Gastrocnemius medialis (tissue), 4 donors: ENCODE measurements around the gene PDCD1LG2. TPM values are rescaled to one million over a fixed set of nuclear protein-coding genes. Genes with fewer than 3 reads are reported as not detected.

Source experiments
- ATAC-seq, 2 donors: fragments of 150-250 bp; one replicate each; pipeline ENCODE4 v1.9.1; 2016
- DNase-seq, 2 donors: peaks; one replicate each; pipeline ENCODE4 v3.0.0-alpha.2; 2019
- H3K27ac ChIP-seq, 4 donors: fragments of 200-600 bp; sonication (generic); 1 replicate in 1 of 4; 2 replicates in 3 of 4; pipeline ENCODE4 v1.5.1; 2016 to 2018; ENCODE audit warnings: mild to moderate bottlenecking in 2 of 4, moderate library complexity in 1 of 4
- H3K27me3 ChIP-seq, 3 donors: fragments of 200-600 bp; sonication (generic) in 2 of 3; 1 replicate in 1 of 3; 2 replicates in 2 of 3; pipeline versions ENCODE4 v1.5.1 to v1.6.0; 2016 to 2019; ENCODE audit warnings: mild to moderate bottlenecking in 1 of 3, moderate library complexity in 1 of 3
- H3K36me3 ChIP-seq, 2 donors: fragments of 200-600 bp; sonication (generic) in 1 of 2; one replicate each; pipeline ENCODE4 v1.5.1; 2017 to 2018
- H3K4me1 ChIP-seq, 2 donors: fragments of 200-600 bp; sonication (generic) in 1 of 2; one replicate each; pipeline ENCODE4 v1.5.1; 2016 to 2017; ENCODE audit warnings: mild to moderate bottlenecking in 2 of 2
- H3K4me3 ChIP-seq, 4 donors: fragments of 200-600 bp; sonication (generic) in 3 of 4; 1 replicate in 1 of 4; 2 replicates in 3 of 4; pipeline ENCODE4 v1.5.1; 2016 to 2019; ENCODE audit warnings: mild to moderate bottlenecking in 2 of 4
- H3K9me3 ChIP-seq, 3 donors: fragments of 200-600 bp; sonication (generic) in 2 of 3; 1 replicate in 1 of 3; 2 replicates in 2 of 3; pipeline ENCODE4 v1.5.1; 2016 to 2019
- POLR2A ChIP-seq, 2 donors: fragments of 450-650 bp; IDR thresholded peaks; one replicate each; pipeline ENCODE4 v1.6.1; 2017; ENCODE audit warnings: antibody characterized with exemption in 2 of 2, mild to moderate bottlenecking in 2 of 2, moderate library complexity in 2 of 2
- in situ Hi-C, 4 donors: fragments of 200-750 bp; cut with MboI; loops; one replicate each; pipeline versions ENCODE4 v1.15.0 to v1.8.0; 2017; ENCODE audit warnings: low sequenced_read_pairs in 4 of 4
- intact Hi-C: fragments of 100-400 bp; cut with DNase I; formaldehyde crosslinking; loops from one replicate; pipeline ENCODE4 v1.15.1; 2023; ENCODE audit warnings: low total_unique reads
- total RNA-seq, 4 donors: library from RNA; depleted of rRNA; stranded (reverse); fragments of >200 nt; gene quantifications; one replicate each; pipeline versions ENCODE4 v1.1.0 to v1.2.3, GENCODE V29; 2016
- TF ChIP-seq, protein P1 (sequence below), 5 experiments: fragments of 450-650 bp in 3 of 5; fragments of 200-600 bp in 2 of 5; sonication (generic) in 2 of 5; IDR thresholded peaks in 4 of 5; conservative IDR thresholded peaks in 1 of 5; 1 replicate in 4 of 5; 2 replicates in 1 of 5; pipeline ENCODE4 v1.5.1; 2016 to 2019; ENCODE audit warnings: antibody characterized with exemption in 5 of 5, mild to moderate bottlenecking in 3 of 5, moderate library complexity in 3 of 5

Gene PDCD1LG2
- total RNA-seq, 4 donors from 2014 or later, result 1.4 to 2.5 (median 1.7) TPM

DNA sequence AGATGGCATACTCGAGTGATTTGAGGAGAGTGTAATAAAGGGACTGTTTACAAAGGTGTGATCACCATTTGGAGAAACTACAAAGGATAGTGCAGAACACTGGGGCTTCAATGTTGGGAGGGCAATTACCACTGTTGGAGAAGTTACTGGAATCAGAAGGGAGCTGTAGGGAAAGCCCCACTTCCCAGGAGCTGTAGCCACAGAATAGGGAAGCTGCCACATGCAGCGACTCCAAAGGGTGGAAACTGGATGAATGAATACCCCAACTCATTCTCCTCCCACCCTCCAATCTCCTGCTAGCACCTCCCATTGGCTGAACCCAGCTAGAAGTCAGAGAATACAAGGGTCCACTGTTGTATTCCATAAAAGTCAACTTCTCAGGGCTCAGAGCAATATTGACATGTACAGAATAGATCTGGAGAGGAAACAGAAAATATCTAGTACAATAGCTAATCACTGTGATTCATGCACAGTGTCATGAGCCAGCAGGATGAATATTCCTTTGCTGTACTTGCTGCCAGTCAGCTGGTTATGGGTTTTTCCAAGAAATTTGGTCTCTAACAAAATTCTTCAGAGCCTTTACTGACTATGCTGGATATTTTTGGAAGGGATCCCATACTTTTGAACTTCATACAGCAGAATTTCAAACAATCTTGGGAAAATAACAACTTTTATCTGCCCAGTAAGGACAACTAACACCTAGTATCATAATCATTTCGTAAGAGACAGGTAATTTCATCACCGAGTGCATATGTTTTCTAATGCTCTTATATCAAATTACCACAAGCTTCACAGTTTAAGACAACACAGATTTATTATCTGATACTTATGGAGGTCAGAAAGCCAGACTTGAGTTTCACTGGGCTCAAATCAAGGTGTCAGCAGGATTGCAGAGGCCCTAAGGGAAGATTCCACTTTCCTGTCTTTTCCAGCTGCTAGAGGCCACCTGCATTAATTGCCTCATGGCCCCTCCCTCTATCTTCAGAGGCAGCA, 39.6 kb downstream of the PDCD1LG2 start:
- DNase-seq, result peak in 1 of 2 donors; percentile 11
- TF ChIP-seq POLR2A (IDR thresholded peaks at IDR 0.05), result no peak
- TF ChIP-seq, protein P1, sequence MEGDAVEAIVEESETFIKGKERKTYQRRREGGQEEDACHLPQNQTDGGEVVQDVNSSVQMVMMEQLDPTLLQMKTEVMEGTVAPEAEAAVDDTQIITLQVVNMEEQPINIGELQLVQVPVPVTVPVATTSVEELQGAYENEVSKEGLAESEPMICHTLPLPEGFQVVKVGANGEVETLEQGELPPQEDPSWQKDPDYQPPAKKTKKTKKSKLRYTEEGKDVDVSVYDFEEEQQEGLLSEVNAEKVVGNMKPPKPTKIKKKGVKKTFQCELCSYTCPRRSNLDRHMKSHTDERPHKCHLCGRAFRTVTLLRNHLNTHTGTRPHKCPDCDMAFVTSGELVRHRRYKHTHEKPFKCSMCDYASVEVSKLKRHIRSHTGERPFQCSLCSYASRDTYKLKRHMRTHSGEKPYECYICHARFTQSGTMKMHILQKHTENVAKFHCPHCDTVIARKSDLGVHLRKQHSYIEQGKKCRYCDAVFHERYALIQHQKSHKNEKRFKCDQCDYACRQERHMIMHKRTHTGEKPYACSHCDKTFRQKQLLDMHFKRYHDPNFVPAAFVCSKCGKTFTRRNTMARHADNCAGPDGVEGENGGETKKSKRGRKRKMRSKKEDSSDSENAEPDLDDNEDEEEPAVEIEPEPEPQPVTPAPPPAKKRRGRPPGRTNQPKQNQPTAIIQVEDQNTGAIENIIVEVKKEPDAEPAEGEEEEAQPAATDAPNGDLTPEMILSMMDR (IDR thresholded peaks at IDR 0.05 in 4 of 5, conservative IDR thresholded peaks at IDR 0.05 in 1 of 5), result no peak
- Histone ChIP-seq H3K4me1 (peaks cover 17 to 28% of the 10 kb centered on the region in 2 donors), H3K27me3 (no peaks in the 10 kb centered on the region), H3K4me3 (no peak overlapping the region), H3K9me3 (no peaks in the 10 kb centered on the region), H3K27ac (peak overlapping the region; percentile 32 to 56 (median 44)), H3K36me3 (no peaks in the 10 kb centered on the region)
- peak; percentile 69 to 86 for ATAC-seq
- in situ Hi-C loops, result no loop called here
- intact Hi-C loops, result no loop called here

GRCh38 chr9:5551368-5552150, 41.2 kb downstream of the PDCD1LG2 start:
- Histone ChIP-seq H3K9me3 (no peaks in the 10 kb centered on the region), H3K4me3 (no peak overlapping the region), H3K27ac (no peak overlapping the region), H3K4me1 (peaks cover 17 to 28% of the 10 kb centered on the region in 2 donors), H3K27me3 (no peaks in the 10 kb centered on the region), H3K36me3 (no peaks in the 10 kb centered on the region)
- TF ChIP-seq, protein P1 (IDR thresholded peaks at IDR 0.05 in 4 of 5, conservative IDR thresholded peaks at IDR 0.05 in 1 of 5), result no peak
- no peak for TF ChIP-seq POLR2A (IDR thresholded peaks at IDR 0.05)
- no peak for ATAC-seq
- intact Hi-C loops (no loop called here), in situ Hi-C loops (no loop called here)
- DNase-seq, result no peak

DNA sequence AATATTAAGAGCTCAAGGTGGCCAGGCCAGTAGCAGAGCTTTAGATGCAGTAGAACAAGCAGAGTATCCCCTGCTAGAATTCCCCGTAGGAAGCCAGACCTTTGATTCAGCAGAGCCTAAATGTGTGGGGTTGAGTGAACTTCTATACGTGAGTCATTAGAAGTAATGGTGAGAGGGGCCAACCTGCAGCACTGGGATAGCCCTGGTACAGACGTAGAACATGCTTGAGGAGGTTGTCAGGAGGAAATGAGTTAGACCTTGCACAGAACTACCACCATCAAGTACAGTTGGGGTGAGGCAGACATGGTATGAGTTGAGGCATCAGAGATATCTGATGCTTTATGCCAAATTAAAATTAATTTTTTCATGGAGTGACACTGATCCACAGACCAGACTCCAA, 42.0 kb downstream of the PDCD1LG2 start:
- Histone ChIP-seq H3K9me3 (no peaks in the 10 kb centered on the region), H3K27ac (no peak overlapping the region), H3K4me3 (no peak overlapping the region), H3K27me3 (no peaks in the 10 kb centered on the region), H3K4me1 (peaks cover 21 to 36% of the 10 kb centered on the region in 2 donors), H3K36me3 (no peaks in the 10 kb centered on the region)
- intact Hi-C loops (no loop called here), in situ Hi-C loops (no loop called here)
- TF ChIP-seq, protein P1 (IDR thresholded peaks at IDR 0.05 in 4 of 5, conservative IDR thresholded peaks at IDR 0.05 in 1 of 5), result no peak
- no peak for TF ChIP-seq POLR2A (IDR thresholded peaks at IDR 0.05)
- DNase-seq, result no peak
- ATAC-seq, result no peak

GRCh38 chr9:5553211-5553610, 42.9 kb downstream of the PDCD1LG2 start:
- Histone ChIP-seq H3K4me3 (no peak overlapping the region), H3K36me3 (no peaks in the 10 kb centered on the region), H3K27me3 (no peaks in the 10 kb centered on the region), H3K27ac (no peak overlapping the region), H3K9me3 (no peaks in the 10 kb centered on the region), H3K4me1 (peaks cover 28 to 40% of the 10 kb centered on the region in 2 donors)
- DNase-seq (no peak), ATAC-seq (no peak)
- in situ Hi-C loops (no loop called here), intact Hi-C loops (no loop called here)
- TF ChIP-seq, protein P1 (IDR thresholded peaks at IDR 0.05 in 4 of 5, conservative IDR thresholded peaks at IDR 0.05 in 1 of 5), result no peak
- no peak for TF ChIP-seq POLR2A (IDR thresholded peaks at IDR 0.05)
